RWPE1 (cell line): ENCODE results near the gene EDNRA.

Experiments
- CTCF ChIA-PET: fragments of 350-600 bp; sonication (Branson Sonifier 250); formaldehyde crosslinking; extraction: SDS; loops from one replicate; lab custom pipeline; 2021; lab: Yijun Ruan, JAX
- POLR2A ChIA-PET: fragments of 400-600 bp; formaldehyde crosslinking; extraction: SDS; loops from one replicate; lab custom pipeline; 2020; ENCODE audit warnings: antibody characterized with exemption; ENCODE audit not compliant: low non-redundant PET; lab: Yijun Ruan, JAX
- DNase-seq: peaks from one replicate; pipeline ENCODE4 v3.0.0; 2012; ENCODE audit warnings: low spot score
- H3K27ac ChIP-seq: fragments of 450-650 bp; 2 replicates; pipeline ENCODE4 v1.5.1; 2017
- TF ChIP-seq, protein P1 (sequence below): fragments of 450-650 bp; conservative IDR thresholded peaks from 2 replicates; pipeline ENCODE4 v1.5.1; 2017; ENCODE audit warnings: low read depth, mild to moderate bottlenecking

The EDNRA gene

DNA sequence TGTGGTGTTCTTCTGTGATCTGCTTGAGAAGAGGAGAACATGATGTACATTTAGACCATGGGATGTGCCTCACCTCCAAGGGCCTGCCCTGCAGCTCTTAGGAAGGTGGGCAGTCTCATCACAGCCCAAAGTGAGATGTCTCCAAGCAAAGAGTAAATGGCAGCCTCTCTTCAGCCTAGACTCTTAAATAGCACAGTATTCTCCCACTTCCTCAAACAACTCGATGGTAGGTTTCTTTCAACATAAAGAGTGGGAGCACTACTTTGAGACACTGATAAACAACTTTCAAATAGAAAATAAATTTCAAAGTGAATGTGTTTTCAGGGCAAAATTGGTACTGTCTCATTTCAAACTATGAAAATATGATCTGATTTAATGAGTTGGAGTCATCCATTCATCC is 35.2 kb downstream of the EDNRA start:
- DNase-seq: no peak
- ChIA-PET CTCF (no interaction called here), POLR2A (no interaction called here)
- no peak overlapping the region for H3K27ac ChIP-seq
- TF ChIP-seq, protein P1, sequence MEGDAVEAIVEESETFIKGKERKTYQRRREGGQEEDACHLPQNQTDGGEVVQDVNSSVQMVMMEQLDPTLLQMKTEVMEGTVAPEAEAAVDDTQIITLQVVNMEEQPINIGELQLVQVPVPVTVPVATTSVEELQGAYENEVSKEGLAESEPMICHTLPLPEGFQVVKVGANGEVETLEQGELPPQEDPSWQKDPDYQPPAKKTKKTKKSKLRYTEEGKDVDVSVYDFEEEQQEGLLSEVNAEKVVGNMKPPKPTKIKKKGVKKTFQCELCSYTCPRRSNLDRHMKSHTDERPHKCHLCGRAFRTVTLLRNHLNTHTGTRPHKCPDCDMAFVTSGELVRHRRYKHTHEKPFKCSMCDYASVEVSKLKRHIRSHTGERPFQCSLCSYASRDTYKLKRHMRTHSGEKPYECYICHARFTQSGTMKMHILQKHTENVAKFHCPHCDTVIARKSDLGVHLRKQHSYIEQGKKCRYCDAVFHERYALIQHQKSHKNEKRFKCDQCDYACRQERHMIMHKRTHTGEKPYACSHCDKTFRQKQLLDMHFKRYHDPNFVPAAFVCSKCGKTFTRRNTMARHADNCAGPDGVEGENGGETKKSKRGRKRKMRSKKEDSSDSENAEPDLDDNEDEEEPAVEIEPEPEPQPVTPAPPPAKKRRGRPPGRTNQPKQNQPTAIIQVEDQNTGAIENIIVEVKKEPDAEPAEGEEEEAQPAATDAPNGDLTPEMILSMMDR: no peak

DNA sequence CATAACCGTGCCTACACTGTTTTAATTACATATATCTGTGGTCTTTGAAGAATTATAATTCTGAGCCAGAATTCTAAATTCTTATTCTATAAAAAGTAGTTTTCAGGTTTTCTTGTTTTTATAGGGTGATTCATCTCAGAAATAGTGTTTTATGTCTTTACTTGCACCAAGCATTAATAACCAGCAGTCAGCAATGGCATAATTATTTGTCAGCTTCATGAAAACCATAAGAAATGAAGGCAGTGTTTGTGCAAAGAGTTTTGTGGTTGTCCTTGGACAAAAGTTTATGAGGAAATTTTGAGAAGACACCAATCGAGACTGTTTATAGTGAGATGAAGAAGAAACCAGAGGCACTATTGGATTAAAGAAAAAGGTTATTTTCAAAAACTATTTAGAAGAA is 37.2 kb downstream of the EDNRA start:
- no peak overlapping the region for H3K27ac ChIP-seq
- CTCF ChIA-PET: interaction anchor here (0.5 to 1.9 kb wide), 23 partner anchors 8 to 1918 kb away, joined by 3 to 26 read pairs (median 3); no protein-coding TSS in a partner anchor
- no peak for DNase-seq
- TF ChIP-seq, protein P1: no peak
- POLR2A ChIA-PET: no interaction called here

DNA sequence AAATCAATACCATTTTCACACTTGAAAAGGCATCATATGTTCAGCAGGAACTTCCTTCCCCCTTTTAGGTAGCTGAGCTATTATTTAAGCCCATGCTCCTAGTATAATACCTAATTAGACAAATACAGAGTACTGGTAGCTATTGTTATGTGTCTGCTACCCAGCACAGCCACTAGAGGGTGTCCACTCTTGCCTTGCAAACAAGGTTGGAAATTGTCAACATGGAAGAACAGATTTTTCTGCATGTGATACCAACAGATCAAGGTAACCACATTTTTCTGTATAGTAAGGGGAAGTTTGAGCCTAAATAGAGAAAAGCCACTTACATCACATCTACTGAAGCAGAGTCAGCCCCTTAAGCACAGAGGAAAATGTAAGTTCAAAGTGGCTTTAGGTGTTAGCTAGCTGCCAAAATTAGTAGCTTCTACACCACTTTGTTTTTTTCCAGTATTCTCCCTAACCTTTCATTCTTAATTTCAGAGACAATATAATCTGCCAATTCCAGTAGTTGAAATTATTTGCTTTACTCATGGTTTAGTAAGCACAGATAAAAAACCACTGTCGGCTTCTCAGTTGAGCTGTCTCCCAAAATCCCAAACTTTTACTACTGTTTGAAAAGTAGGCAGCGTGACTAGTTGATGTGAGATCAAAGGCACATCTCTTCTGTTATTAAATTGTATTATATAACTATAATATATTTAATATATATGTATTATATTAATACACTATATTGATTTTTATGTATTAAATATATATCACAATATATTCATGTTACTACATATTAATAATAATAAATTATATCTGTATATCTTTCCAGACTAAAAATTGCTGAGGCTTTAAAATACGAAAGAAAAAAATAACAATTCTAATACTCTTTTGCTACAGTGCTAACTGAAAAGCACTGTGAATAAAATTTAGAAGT is 38.2 kb downstream of the EDNRA start:
- peak; percentile 55 for DNase-seq
- POLR2A ChIA-PET: no interaction called here
- CTCF ChIA-PET: interaction anchor here (0.5 to 1.9 kb wide), 27 partner anchors 8 to 1917 kb away, joined by 3 to 26 read pairs (median 3); no protein-coding TSS in a partner anchor
- TF ChIP-seq, protein P1: peak; percentile 91
- H3K27ac ChIP-seq: no peak overlapping the region

GRCh38 chr4:147524601-147525000 is 43.7 kb downstream of the EDNRA start:
- ChIA-PET CTCF (interaction anchor here (0.6 to 1.6 kb wide), 3 partner anchors 65 to 506 kb away, joined by 3 to 5 read pairs (median 5); no protein-coding TSS in a partner anchor), POLR2A (no interaction called here)
- no peak for DNase-seq
- H3K27ac ChIP-seq: no peak overlapping the region
- TF ChIP-seq, protein P1: no peak

DNA sequence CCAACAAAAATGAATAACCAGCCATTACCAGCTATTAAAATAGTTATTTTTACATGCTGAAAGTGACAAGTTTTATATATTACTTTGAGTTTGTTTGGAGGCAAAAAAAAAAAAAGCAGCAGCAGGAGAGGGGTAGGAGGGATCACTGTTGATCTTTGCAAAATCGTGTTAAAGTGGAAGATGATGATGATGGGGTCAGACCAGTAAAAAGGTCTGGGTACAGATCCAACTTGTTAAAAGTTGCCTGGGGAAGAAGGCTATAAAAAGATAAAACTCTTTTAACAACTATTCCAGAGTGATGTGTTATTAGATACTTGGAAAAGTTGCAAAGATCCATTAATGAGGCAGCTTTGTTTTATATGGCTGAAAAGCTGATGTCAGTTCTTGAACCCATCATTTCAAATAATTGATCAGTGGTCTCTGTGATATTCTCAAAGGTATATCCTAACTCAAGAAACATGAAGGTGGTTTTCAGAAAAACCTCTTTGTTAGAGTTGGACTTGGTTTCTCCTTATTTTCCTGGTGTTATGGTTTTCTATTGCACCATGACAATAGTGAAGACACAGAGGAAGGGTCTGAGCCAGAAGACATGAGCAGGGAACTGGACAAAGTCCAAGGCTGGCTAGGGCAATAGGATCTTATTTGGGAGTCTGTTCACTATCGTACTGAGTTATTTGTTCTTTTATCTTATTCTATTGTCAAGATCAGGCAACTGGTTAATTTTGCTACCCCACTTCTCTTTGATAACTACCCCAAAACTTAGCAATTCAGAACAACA is 44.8 kb downstream of the EDNRA start:
- DNase-seq: no peak
- TF ChIP-seq, protein P1: no peak
- H3K27ac ChIP-seq: no peak overlapping the region
- ChIA-PET CTCF (interaction anchor here (0.6 to 0.8 kb wide), 4 partner anchors 70 to 354 kb away, joined by 3 to 5 read pairs (median 4); no protein-coding TSS in a partner anchor), POLR2A (interaction anchor here (0.6 kb wide), 1 partner anchor 380 kb away, joined by 3 read pairs; no protein-coding TSS in a partner anchor)

DNA sequence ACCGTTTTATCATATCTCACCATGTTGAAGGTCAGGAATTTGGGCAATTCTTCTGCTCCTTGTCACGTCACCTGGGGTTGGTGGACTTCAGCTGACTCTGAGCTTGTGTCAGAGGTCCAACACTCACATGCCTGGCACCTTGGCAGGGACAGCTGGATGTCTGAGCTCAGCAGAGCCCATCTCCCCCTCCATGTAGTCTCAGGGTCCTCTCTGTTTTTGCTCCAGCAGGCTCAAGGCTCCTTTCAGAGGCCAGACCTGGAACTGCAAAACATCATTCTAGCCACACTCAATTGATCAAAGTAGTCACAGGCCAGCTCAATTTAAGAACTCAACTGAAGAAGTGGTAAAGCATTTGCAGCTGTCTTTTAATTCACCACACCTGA is 45.4 kb downstream of the EDNRA start:
- H3K27ac ChIP-seq: no peak overlapping the region
- no peak for DNase-seq
- TF ChIP-seq, protein P1: no peak
- CTCF ChIA-PET: interaction anchor here (0.6 to 0.8 kb wide), 2 partner anchors 103 to 317 kb away, joined by 3 to 4 read pairs; no protein-coding TSS in a partner anchor
- POLR2A ChIA-PET: interaction anchor here (0.6 to 0.7 kb wide), 2 partner anchors 380 to 383 kb away, joined by 3 read pairs; no protein-coding TSS in a partner anchor
